Umbilical cord (tissue), 2 donors: Measurements from ENCODE around the gene NTHL1. TPM values are rescaled to one million over a fixed set of nuclear protein-coding genes. Genes with fewer than 3 reads are reported as not detected.
A peak's percentile ranks its signal among the peaks of the same experiment; 100 is the strongest.

ENCODE experiments used
- DNase-seq: peaks from one replicate; pipeline ENCODE4 v3.0.0-alpha.2; 2015; ENCODE audit warnings: low spot score
- total RNA-seq: library from RNA; depleted of rRNA; stranded (reverse); fragments of >200 nt; gene quantifications from one replicate; pipeline ENCODE4 v1.2.3, GENCODE V29; 2014; ENCODE audit warnings: low replicate concordance; ENCODE audit not compliant: insufficient read depth

NTHL1 gene
- total RNA-seq, result 10.4 TPM

GRCh38 chr16:2047330-2048115 is at the start of gene NTHL1, which contains the start of gene TSC2:
Gene NTHL1, minus strand, starts transcription at chr16:2047834. Its CDS starts 11 bp downstream, at chr16:2047823.
Gene TSC2, plus strand, starts transcription at chr16:2047985. Its CDS starts 631 bp downstream, at chr16:2048616.
- peak; percentile 98 for DNase-seq

- no peak for DNase-seq
Measured at GRCh38 chr16:2096853-2097595, 49.4 kb upstream of the NTHL1 start.

- DNase-seq, result no peak
Measured at GRCh38 chr16:2095918-2096582, 48.4 kb upstream of the NTHL1 start.

- no peak for DNase-seq
Measured at GRCh38 chr16:2095315-2095853, 47.8 kb upstream of the NTHL1 start.

- DNase-seq, result no peak
Measured at GRCh38 chr16:2093793-2094192, 46.2 kb upstream of the NTHL1 start.

- DNase-seq, result no peak
Measured at GRCh38 chr16:2092866-2093265, 45.2 kb upstream of the NTHL1 start.

GRCh38 chr16:2092256-2092620 is 44.6 kb upstream of the NTHL1 start:
- DNase-seq, result no peak

- DNase-seq, result no peak
Measured at GRCh38 chr16:2091547-2092255, 44.1 kb upstream of the NTHL1 start.

GRCh38 chr16:2090777-2091546 is 43.3 kb upstream of the NTHL1 start:
- peak; percentile 75 for DNase-seq

- no peak for DNase-seq
Measured at GRCh38 chr16:2090481-2090776, 42.8 kb upstream of the NTHL1 start.

- DNase-seq, result no peak
Measured at GRCh38 chr16:2089706-2090480, 42.3 kb upstream of the NTHL1 start.

GRCh38 chr16:2088759-2089358 is 41.2 kb upstream of the NTHL1 start:
- no peak for DNase-seq

GRCh38 chr16:2087748-2088631 is 40.4 kb upstream of the NTHL1 start:
- no peak for DNase-seq

- DNase-seq, result no peak
Measured at GRCh38 chr16:2086812-2087747, 39.4 kb upstream of the NTHL1 start.

GRCh38 chr16:2086106-2086742 is 38.6 kb upstream of the NTHL1 start:
- DNase-seq, result no peak

GRCh38 chr16:2085669-2086068 is 38.0 kb upstream of the NTHL1 start:
- no peak for DNase-seq
